GM19328 (cell line): ENCODE results near the gene SGPP1.
"Not testable (repeated sequence)": the region's sequence is repeated elsewhere in the genome, so short reads cannot be mapped to it uniquely, and the experiment has no call there.

Experiments
- ATAC-seq: cut with Tn5 transposase; IDR thresholded peaks from one replicate; pipeline ENCODE4 v1.9.1; 2021; ENCODE audit warnings: mild to moderate bottlenecking, moderate library complexity; ENCODE audit not compliant: unreplicated experiment

Gene SGPP1

GRCh38 chr14:63727736-63728728 lies at the start of gene SGPP1:
SGPP1 (minus strand) TSS chr14:63728065; CDS start chr14:63727944, 121 bp downstream.
- ATAC-seq = peak; percentile 77

GRCh38 chr14:63777024-63777423 lies 49.2 kb upstream of the SGPP1 start:
- ATAC-seq = no peak

GRCh38 chr14:63773504-63773903 lies 45.6 kb upstream of the SGPP1 start:
- ATAC-seq = no peak

GRCh38 chr14:63770187-63770807 lies 42.4 kb upstream of the SGPP1 start:
- ATAC-seq = peak; percentile 51

GRCh38 chr14:63766611-63767010 lies 38.7 kb upstream of the SGPP1 start:
- ATAC-seq = no peak

- ATAC-seq = no peak
Observed at GRCh38 chr14:63764620-63765139, 36.8 kb upstream of the SGPP1 start.

GRCh38 chr14:63764103-63764502 lies 36.2 kb upstream of the SGPP1 start:
- ATAC-seq = no peak

- ATAC-seq = no peak
Observed at GRCh38 chr14:63761351-63762117, 33.7 kb upstream of the SGPP1 start.

GRCh38 chr14:63760014-63760413 lies 32.1 kb upstream of the SGPP1 start:
- ATAC-seq = no peak

GRCh38 chr14:63759456-63759855 lies 31.6 kb upstream of the SGPP1 start:
- peak; percentile 67 for ATAC-seq

GRCh38 chr14:63757211-63757610 lies 29.3 kb upstream of the SGPP1 start:
- ATAC-seq = no peak

GRCh38 chr14:63752449-63753169 lies 24.7 kb upstream of the SGPP1 start:
- no peak for ATAC-seq

- ATAC-seq = not testable (repeated sequence)
Observed at GRCh38 chr14:63751076-63751475, 23.2 kb upstream of the SGPP1 start.

GRCh38 chr14:63747846-63748245 lies 20.0 kb upstream of the SGPP1 start:
- peak; percentile 28 for ATAC-seq

GRCh38 chr14:63745858-63746425 lies 18.1 kb upstream of the SGPP1 start:
- peak; percentile 67 for ATAC-seq

GRCh38 chr14:63745272-63745671 lies 17.4 kb upstream of the SGPP1 start:
- no peak for ATAC-seq

GRCh38 chr14:63737582-63738006 lies 9.7 kb upstream of the SGPP1 start:
- ATAC-seq = peak; percentile 94

GRCh38 chr14:63735720-63736119 lies 7.9 kb upstream of the SGPP1 start:
- ATAC-seq = no peak

- ATAC-seq = no peak
Observed at GRCh38 chr14:63730659-63731058, 2.8 kb upstream of the SGPP1 start.

- ATAC-seq = peak; percentile 35
Observed at GRCh38 chr14:63727231-63727735, 582 bp downstream of the SGPP1 start.
